Peyer's patch (tissue), 4 donors: Measurements from ENCODE around the gene SNHG17. TPM values are rescaled to one million over a fixed set of nuclear protein-coding genes. Genes with fewer than 3 reads are reported as not detected.

Source experiments
- DNase-seq, 3 donors: peaks; one replicate each; pipeline ENCODE4 v3.0.0-alpha.2; 2017 to 2019
- H3K27ac ChIP-seq, 4 donors: fragments of 200-600 bp; sonication (generic); one replicate each; pipeline ENCODE4 v1.5.1; 2016 to 2019
- H3K27me3 ChIP-seq, 2 donors: fragments of 200-600 bp; sonication (generic); one replicate each; pipeline ENCODE4 v1.5.1; 2019
- H3K36me3 ChIP-seq, 3 donors: fragments of 200-600 bp; sonication (generic); one replicate each; pipeline ENCODE4 v1.5.1; 2016 to 2019
- H3K4me1 ChIP-seq, 4 donors: fragments of 200-600 bp; sonication (generic); one replicate each; pipeline ENCODE4 v1.5.1; 2016 to 2019
- H3K4me3 ChIP-seq, 4 donors: fragments of 200-600 bp; sonication (generic); 1 replicate in 3 of 4; 2 replicates in 1 of 4; pipeline ENCODE4 v1.5.1; 2016 to 2019; ENCODE audit warnings: mild to moderate bottlenecking in 1 of 4
- H3K9me3 ChIP-seq, 4 donors: fragments of 200-600 bp; sonication (generic); one replicate each; pipeline ENCODE4 v1.5.1; 2016 to 2019; ENCODE audit warnings: mild to moderate bottlenecking in 1 of 4
- CTCF ChIP-seq, 6 experiments: fragments of 450-650 bp in 4 of 6; fragments of 200-600 bp in 2 of 6; sonication (generic) in 1 of 6; IDR thresholded peaks; one replicate each; pipeline ENCODE4 v1.5.1; 2017 to 2019; ENCODE audit warnings: antibody characterized with exemption in 6 of 6, mild to moderate bottlenecking in 3 of 6, moderate library complexity in 1 of 6
- POLR2A ChIP-seq, 2 donors: fragments of 450-650 bp; IDR thresholded peaks; one replicate each; pipeline ENCODE4 v1.5.1; 2017; ENCODE audit warnings: antibody characterized with exemption in 2 of 2, mild to moderate bottlenecking in 2 of 2, moderate library complexity in 2 of 2
- total RNA-seq, 4 donors: library from RNA; depleted of rRNA; stranded (reverse); fragments of >200 nt; gene quantifications; one replicate each; pipeline ENCODE4 v1.1.0, GENCODE V29; 2016

SNHG17 gene
- total RNA-seq, 4 donors from 2014 or later, result 19.3 to 54.5 (median 48.3) TPM

GRCh38 chr20:38450412-38450975, 15.4 kb upstream of the SNHG17 start:
- H3K9me3 ChIP-seq, result no peaks in the 10 kb centered on the region
- H3K4me1 ChIP-seq, result peaks cover 0 to 10% (median 3%) of the 10 kb centered on the region in 4 donors
- TF ChIP-seq CTCF (IDR thresholded peaks at IDR 0.05), result no peak
- TF ChIP-seq POLR2A (IDR thresholded peaks at IDR 0.05), result no peak
- no peak for DNase-seq
- H3K4me3 ChIP-seq, result no peak overlapping the region
- no peak overlapping the region for H3K27ac ChIP-seq
- H3K27me3 ChIP-seq, result no peaks in the 10 kb centered on the region
- peaks cover 0 to 20% (median 0%) of the 10 kb centered on the region in 3 donors for H3K36me3 ChIP-seq

GRCh38 chr20:38449046-38449445, 13.9 kb upstream of the SNHG17 start:
- H3K4me1 ChIP-seq, result peaks cover 0 to 10% (median 3%) of the 10 kb centered on the region in 4 donors
- H3K27me3 ChIP-seq, result no peaks in the 10 kb centered on the region
- DNase-seq, result no peak
- no peak overlapping the region for H3K4me3 ChIP-seq
- no peak for TF ChIP-seq POLR2A (IDR thresholded peaks at IDR 0.05)
- TF ChIP-seq CTCF (IDR thresholded peaks at IDR 0.05), result no peak
- H3K36me3 ChIP-seq, result peaks cover 0 to 20% (median 0%) of the 10 kb centered on the region in 3 donors
- no peak overlapping the region for H3K27ac ChIP-seq
- no peaks in the 10 kb centered on the region for H3K9me3 ChIP-seq

GRCh38 chr20:38447931-38448675, 13.0 kb upstream of the SNHG17 start:
- peaks cover 0 to 20% (median 0%) of the 10 kb centered on the region in 3 donors for H3K36me3 ChIP-seq
- peak in 1 of 3 donors; percentile 27 for DNase-seq
- TF ChIP-seq CTCF (IDR thresholded peaks at IDR 0.05), result no peak
- no peak for TF ChIP-seq POLR2A (IDR thresholded peaks at IDR 0.05)
- H3K4me3 ChIP-seq, result no peak overlapping the region
- no peaks in the 10 kb centered on the region for H3K9me3 ChIP-seq
- H3K27ac ChIP-seq, result peak overlapping the region in 2 of 4 donors; percentile 11 to 12
- H3K27me3 ChIP-seq, result no peaks in the 10 kb centered on the region
- H3K4me1 ChIP-seq, result peaks cover 0 to 10% (median 0%) of the 10 kb centered on the region in 4 donors

GRCh38 chr20:38447251-38447661, 12.1 kb upstream of the SNHG17 start:
- Histone ChIP-seq H3K4me3 (peak overlapping the region; percentile 63 to 86 (median 74)), H3K27me3 (no peaks in the 10 kb centered on the region), H3K36me3 (peaks cover 0 to 20% (median 0%) of the 10 kb centered on the region in 3 donors), H3K9me3 (no peaks in the 10 kb centered on the region), H3K27ac (peak overlapping the region; percentile 70 to 81 (median 76)), H3K4me1 (peaks cover 0 to 10% (median 0%) of the 10 kb centered on the region in 4 donors)
- TF ChIP-seq POLR2A (IDR thresholded peaks at IDR 0.05) (no peak), CTCF (IDR thresholded peaks at IDR 0.05) (no peak)
- no peak for DNase-seq

- peaks cover 0 to 10% (median 0%) of the 10 kb centered on the region in 4 donors for H3K4me1 ChIP-seq
- peak overlapping the region; percentile 63 to 86 (median 74) for H3K4me3 ChIP-seq
- H3K27me3 ChIP-seq, result no peaks in the 10 kb centered on the region
- TF ChIP-seq CTCF (IDR thresholded peaks at IDR 0.05), result peak; percentile 77 to 99 (median 96)
- TF ChIP-seq POLR2A (IDR thresholded peaks at IDR 0.05), result peak; percentile 81 to 86
- peak; percentile 87 to 97 (median 95) for DNase-seq
- H3K36me3 ChIP-seq, result peaks cover 0 to 20% (median 0%) of the 10 kb centered on the region in 3 donors
- no peaks in the 10 kb centered on the region for H3K9me3 ChIP-seq
- H3K27ac ChIP-seq, result peak overlapping the region; percentile 70 to 81 (median 76)
Observed at GRCh38 chr20:38446441-38447209, 11.5 kb upstream of the SNHG17 start.
